KOPT-K1 (cell line): Measurements from ENCODE around the gene RABGAP1L.

Source experiments
- H3K27ac ChIP-seq: fragments of 200-600 bp; sonication (generic); 2 replicates; pipeline ENCODE4 v1.5.1; 2016; ENCODE audit warnings: antibody characterized with exemption, mild to moderate bottlenecking, low read depth, low read length; ENCODE audit not compliant: poor library complexity, severe bottlenecking
- H3K36me3 ChIP-seq: fragments of 200-600 bp; sonication (generic); 2 replicates; pipeline ENCODE4 v1.5.1; 2017; ENCODE audit warnings: antibody characterized with exemption, mild to moderate bottlenecking, low read length, moderate library complexity; ENCODE audit not compliant: insufficient read depth
- H3K9me3 ChIP-seq: fragments of 200-600 bp; sonication (generic); 2 replicates; pipeline ENCODE4 v1.5.1; 2017; ENCODE audit warnings: antibody characterized with exemption, low read length, mild to moderate bottlenecking; ENCODE audit not compliant: insufficient read depth, poor library complexity, severe bottlenecking

RABGAP1L gene

GRCh38 chr1:174963529-174964125, 804.3 kb downstream of the RABGAP1L start:
- H3K36me3 ChIP-seq, result no peaks in the 10 kb centered on the region
- H3K27ac ChIP-seq, result no peak overlapping the region
- H3K9me3 ChIP-seq, result no peaks in the 10 kb centered on the region

GRCh38 chr1:174964261-174964971, 805.1 kb downstream of the RABGAP1L start:
- H3K27ac ChIP-seq, result no peak overlapping the region

GRCh38 chr1:174964972-174965361, 805.6 kb downstream of the RABGAP1L start:
- H3K9me3 ChIP-seq, result no peaks in the 10 kb centered on the region
- H3K36me3 ChIP-seq, result no peaks in the 10 kb centered on the region
- H3K27ac ChIP-seq, result no peak overlapping the region

More at GRCh38 chr1:174964261-174964971, 805.1 kb downstream of the RABGAP1L start:
- Histone ChIP-seq H3K36me3 (no peaks in the 10 kb centered on the region), H3K9me3 (no peaks in the 10 kb centered on the region)

- Histone ChIP-seq H3K9me3 (no peaks in the 10 kb centered on the region), H3K27ac (no peak overlapping the region), H3K36me3 (no peaks in the 10 kb centered on the region)
Observed at GRCh38 chr1:174965362-174966007, 806.2 kb downstream of the RABGAP1L start.

- no peaks in the 10 kb centered on the region for H3K9me3 ChIP-seq
- no peaks in the 10 kb centered on the region for H3K36me3 ChIP-seq
- no peak overlapping the region for H3K27ac ChIP-seq
Observed at GRCh38 chr1:174966008-174966572, 806.8 kb downstream of the RABGAP1L start.

- Histone ChIP-seq H3K27ac (peak overlapping the region; percentile 55), H3K36me3 (no peaks in the 10 kb centered on the region)
Observed at GRCh38 chr1:174967845-174968705, 808.8 kb downstream of the RABGAP1L start.

GRCh38 chr1:174968750-174969244, 809.5 kb downstream of the RABGAP1L start:
- Histone ChIP-seq H3K27ac (peak overlapping the region; percentile 55), H3K9me3 (no peaks in the 10 kb centered on the region), H3K36me3 (no peaks in the 10 kb centered on the region)

More at GRCh38 chr1:174967845-174968705, 808.8 kb downstream of the RABGAP1L start:
- H3K9me3 ChIP-seq, result no peaks in the 10 kb centered on the region

- H3K9me3 ChIP-seq, result no peaks in the 10 kb centered on the region
- H3K27ac ChIP-seq, result no peak overlapping the region
- no peaks in the 10 kb centered on the region for H3K36me3 ChIP-seq
Observed at GRCh38 chr1:174969977-174970376, 810.7 kb downstream of the RABGAP1L start.

- Histone ChIP-seq H3K9me3 (no peaks in the 10 kb centered on the region), H3K36me3 (no peaks in the 10 kb centered on the region), H3K27ac (no peak overlapping the region)
Observed at GRCh38 chr1:174971466-174971865, 812.1 kb downstream of the RABGAP1L start.

GRCh38 chr1:174971902-174972301, 812.6 kb downstream of the RABGAP1L start:
- Histone ChIP-seq H3K9me3 (no peaks in the 10 kb centered on the region), H3K27ac (no peak overlapping the region), H3K36me3 (no peaks in the 10 kb centered on the region)

- Histone ChIP-seq H3K9me3 (no peaks in the 10 kb centered on the region), H3K27ac (no peak overlapping the region), H3K36me3 (no peaks in the 10 kb centered on the region)
Observed at GRCh38 chr1:174974711-174975119, 815.4 kb downstream of the RABGAP1L start.

GRCh38 chr1:174975764-174976163, 816.4 kb downstream of the RABGAP1L start:
- H3K36me3 ChIP-seq, result no peaks in the 10 kb centered on the region
- no peaks in the 10 kb centered on the region for H3K9me3 ChIP-seq
- no peak overlapping the region for H3K27ac ChIP-seq

GRCh38 chr1:174976436-174977108, 817.3 kb downstream of the RABGAP1L start:
- Histone ChIP-seq H3K36me3 (no peaks in the 10 kb centered on the region), H3K9me3 (no peaks in the 10 kb centered on the region), H3K27ac (no peak overlapping the region)
